ENCODE results near the gene OCA2.

OCA2 gene

GRCh38 chr15:27937851-27938250, 161.3 kb downstream of the OCA2 start:
- Histone ChIP-seq H3K9ac (ENCODE audit: low read length) (no peak overlapping the region), H3F3A (ENCODE audit: insufficient read depth, low read length) (no peaks in the 10 kb centered on the region), H3K4me2 (ENCODE audit: low read depth, low read length) (no peak overlapping the region), H3K36me3 (replicated peaks; ENCODE audit: insufficient read depth, low read length) (no peaks in the 10 kb centered on the region), H2AFZ (ENCODE audit: low read length) (no peak overlapping the region), H3K27me3 (replicated peaks; ENCODE audit: insufficient read depth, low read length) (no peaks in the 10 kb centered on the region), H4K20me1 (ENCODE audit: insufficient read depth, low read length) (no peaks in the 10 kb centered on the region), H3K9me2 (replicated peaks; ENCODE audit: insufficient read depth, low read length) (no peaks in the 10 kb centered on the region), H3K4me3 (ENCODE audit: low read length) (no peak overlapping the region), H3K4me1 (ENCODE audit: low read length) (no peaks in the 10 kb centered on the region), H3K9me3 (replicated peaks; ENCODE audit: insufficient read depth, low read length) (no peaks in the 10 kb centered on the region), H3K27ac (ENCODE audit: low read length) (no peak overlapping the region), H3K79me2 (ENCODE audit: low read length) (no peaks in the 10 kb centered on the region)
- TF ChIP-seq CTCF (IDR thresholded peaks at IDR 0.05; ENCODE audit: low read length) = no peak
- TF ChIP-seq EZH2 (optimal IDR thresholded peaks at IDR 0.05; ENCODE audit: low read depth, low read length) = no peak
- TF ChIP-seq EZH2phosphoT487 (IDR thresholded peaks at IDR 0.05; ENCODE audit: low read length) = no peak
- DNase-seq = no peak

GRCh38 chr15:27936164-27936563, 163.0 kb downstream of the OCA2 start:
- DNase-seq = no peak
- no peaks in the 10 kb centered on the region for H4K20me1 ChIP-seq (ENCODE audit: insufficient read depth, low read length)
- H3F3A ChIP-seq (ENCODE audit: insufficient read depth, low read length) = no peaks in the 10 kb centered on the region
- no peak overlapping the region for H3K9ac ChIP-seq (ENCODE audit: low read length)
- no peaks in the 10 kb centered on the region for H3K79me2 ChIP-seq (ENCODE audit: low read length)
- no peaks in the 10 kb centered on the region for H3K9me3 ChIP-seq (replicated peaks; ENCODE audit: insufficient read depth, low read length)
- H3K4me2 ChIP-seq (ENCODE audit: low read depth, low read length) = no peak overlapping the region
- H3K27me3 ChIP-seq (replicated peaks; ENCODE audit: insufficient read depth, low read length) = no peaks in the 10 kb centered on the region
- H3K4me1 ChIP-seq (ENCODE audit: low read length) = no peaks in the 10 kb centered on the region
- H2AFZ ChIP-seq (ENCODE audit: low read length) = no peak overlapping the region
- H3K9me2 ChIP-seq (replicated peaks; ENCODE audit: insufficient read depth, low read length) = no peaks in the 10 kb centered on the region
- no peak for TF ChIP-seq CTCF (IDR thresholded peaks at IDR 0.05; ENCODE audit: low read length)
- no peak for TF ChIP-seq EZH2phosphoT487 (IDR thresholded peaks at IDR 0.05; ENCODE audit: low read length)
- H3K36me3 ChIP-seq (replicated peaks; ENCODE audit: insufficient read depth, low read length) = no peaks in the 10 kb centered on the region
- no peak overlapping the region for H3K27ac ChIP-seq (ENCODE audit: low read length)
- no peak overlapping the region for H3K4me3 ChIP-seq (ENCODE audit: low read length)

- no peak for TF ChIP-seq EZH2 (optimal IDR thresholded peaks at IDR 0.05; ENCODE audit: low read depth, low read length)
- no peak for TF ChIP-seq EZH2phosphoT487 (IDR thresholded peaks at IDR 0.05; ENCODE audit: low read length)
- TF ChIP-seq CTCF (IDR thresholded peaks at IDR 0.05; ENCODE audit: low read length) = no peak
- no peak overlapping the region for H3K4me3 ChIP-seq (ENCODE audit: low read length)
These were observed 163.8 kb downstream of the OCA2 start for GRCh38 chr15:27935328-27935727.

More at GRCh38 chr15:27935328-27935727, 163.8 kb downstream of the OCA2 start:
- Histone ChIP-seq H3K9ac (ENCODE audit: low read length) (no peak overlapping the region), H3K27me3 (replicated peaks; ENCODE audit: insufficient read depth, low read length) (no peaks in the 10 kb centered on the region), H3K4me2 (ENCODE audit: low read depth, low read length) (no peak overlapping the region), H4K20me1 (ENCODE audit: insufficient read depth, low read length) (no peaks in the 10 kb centered on the region), H3K4me1 (ENCODE audit: low read length) (no peaks in the 10 kb centered on the region), H3K9me2 (replicated peaks; ENCODE audit: insufficient read depth, low read length) (no peaks in the 10 kb centered on the region), H3K27ac (ENCODE audit: low read length) (no peak overlapping the region), H2AFZ (ENCODE audit: low read length) (no peak overlapping the region), H3K36me3 (replicated peaks; ENCODE audit: insufficient read depth, low read length) (no peaks in the 10 kb centered on the region), H3F3A (ENCODE audit: insufficient read depth, low read length) (no peaks in the 10 kb centered on the region), H3K79me2 (ENCODE audit: low read length) (no peaks in the 10 kb centered on the region), H3K9me3 (replicated peaks; ENCODE audit: insufficient read depth, low read length) (no peaks in the 10 kb centered on the region)
- no peak for DNase-seq
